Breast epithelium (tissue), 4 donors: ENCODE measurements around the gene SOX8. TPM values are rescaled to one million over a fixed set of nuclear protein-coding genes. Genes with fewer than 3 reads are reported as not detected.
A peak's percentile ranks its signal among the peaks of the same experiment; 100 is the strongest.

Source experiments
- DNase-seq, 2 donors: peaks; one replicate each; pipeline ENCODE4 v3.0.0-alpha.2; 2019; ENCODE audit warnings: low spot score in 2 of 2
- H3K27ac ChIP-seq, 2 donors: fragments of 200-600 bp; sonication (generic) in 1 of 2; one replicate each; pipeline ENCODE4 v1.5.1; 2016 to 2019; ENCODE audit warnings: mild to moderate bottlenecking in 1 of 2
- H3K27me3 ChIP-seq, 2 donors: fragments of 200-600 bp; sonication (generic) in 1 of 2; one replicate each; pipeline versions ENCODE4 v1.5.1 to v1.6.0; 2017 to 2019; ENCODE audit warnings: control low read depth in 1 of 2, mild to moderate bottlenecking in 1 of 2
- H3K36me3 ChIP-seq: fragments of 200-600 bp; one replicate; pipeline ENCODE4 v1.5.1; 2019
- H3K4me1 ChIP-seq, 2 donors: fragments of 200-600 bp; sonication (generic); one replicate each; pipeline ENCODE4 v1.5.1; 2016 to 2019; ENCODE audit warnings: control low read depth in 1 of 2
- H3K4me3 ChIP-seq, 3 donors: fragments of 200-600 bp; sonication (generic); 1 replicate in 2 of 3; 2 replicates in 1 of 3; pipeline ENCODE4 v1.5.1; 2016 to 2019; ENCODE audit warnings: mild to moderate bottlenecking in 3 of 3, moderate library complexity in 2 of 3
- H3K9me3 ChIP-seq, 2 donors: fragments of 200-600 bp; sonication (generic) in 1 of 2; one replicate each; pipeline ENCODE4 v1.5.1; 2016 to 2019; ENCODE audit warnings: control low read depth in 1 of 2
- CTCF ChIP-seq, 3 donors: fragments of 450-650 bp; IDR thresholded peaks; one replicate each; pipeline ENCODE4 v1.5.1; 2016 to 2017; ENCODE audit warnings: antibody characterized with exemption in 3 of 3, mild to moderate bottlenecking in 3 of 3, moderate library complexity in 3 of 3
- POLR2A ChIP-seq: fragments of 450-650 bp; IDR thresholded peaks from one replicate; pipeline ENCODE4 v1.6.1; 2016; ENCODE audit warnings: antibody characterized with exemption, mild to moderate bottlenecking, moderate library complexity
- POLR2AphosphoS5 ChIP-seq, 3 donors: sonication (generic); formaldehyde crosslinking; IDR thresholded peaks; one replicate each; pipeline ENCODE4 v1.6.1; 2017; ENCODE audit warnings: antibody characterized with exemption in 3 of 3
- intact Hi-C: fragments of 100-400 bp; cut with DNase I; formaldehyde crosslinking; loops from one replicate; pipeline ENCODE4 v1.15.1; 2023; ENCODE audit warnings: low total_unique reads
- total RNA-seq, 3 donors: library from RNA; depleted of rRNA; stranded (reverse); fragments of >200 nt; gene quantifications; one replicate each; pipeline ENCODE4 v1.1.0, GENCODE V29; 2016

SOX8 gene
- total RNA-seq, 3 donors from 2014 or later: 0.32 to 6.6 (median 1.3) TPM

GRCh38 chr16:967077-967541 lies 14.5 kb upstream of the SOX8 start:
- TF ChIP-seq POLR2AphosphoS5 (IDR thresholded peaks at IDR 0.05): no peak
- no peak for TF ChIP-seq CTCF (IDR thresholded peaks at IDR 0.05)
- TF ChIP-seq POLR2A: no peak
- intact Hi-C loops: no loop called here

DNA sequence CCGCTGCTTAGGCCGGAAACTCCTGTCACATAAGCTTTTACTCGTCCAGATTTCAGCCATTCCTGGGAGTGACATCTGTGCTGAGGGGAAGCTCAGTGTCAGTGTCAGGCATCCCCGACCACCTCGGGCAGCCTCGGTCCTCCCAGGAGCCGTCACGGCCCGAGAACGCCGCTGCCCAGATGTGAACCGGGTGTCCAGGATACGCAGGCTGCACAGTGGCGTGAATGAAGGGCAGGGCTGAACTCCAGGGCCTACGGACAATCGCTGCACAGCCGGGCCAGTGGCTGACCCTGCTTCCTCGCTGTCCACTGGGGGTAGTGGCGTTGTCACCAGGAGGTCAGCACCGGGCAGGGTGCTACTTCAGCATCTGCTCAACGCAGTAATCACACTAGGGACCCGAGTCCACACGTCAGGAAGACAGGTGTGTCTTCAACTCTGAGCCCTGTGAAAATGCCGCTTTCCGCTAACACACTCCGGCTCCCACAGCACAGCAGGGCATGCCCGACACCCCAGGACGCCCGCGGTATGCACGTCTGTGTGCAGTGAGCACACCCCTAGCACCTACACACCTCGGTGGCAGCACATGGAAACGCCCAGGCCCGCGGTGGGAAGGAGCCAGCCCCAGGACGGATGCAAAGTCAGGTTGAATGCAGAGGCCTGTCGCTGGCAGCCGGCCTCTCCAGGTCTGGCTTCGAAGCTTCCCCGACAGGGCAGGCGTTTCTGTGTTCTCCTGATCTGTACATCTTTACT lies 13.8 kb upstream of the SOX8 start:
- Histone ChIP-seq H3K27ac (no peak overlapping the region), H3K4me1 (peaks cover 5 to 8% of the 10 kb centered on the region in 2 donors), H3K4me3 (no peak overlapping the region), H3K36me3 (no peaks in the 10 kb centered on the region), H3K9me3 (no peaks in the 10 kb centered on the region), H3K27me3 (no peaks in the 10 kb centered on the region)
- TF ChIP-seq POLR2AphosphoS5 (IDR thresholded peaks at IDR 0.05) (no peak), CTCF (IDR thresholded peaks at IDR 0.05) (no peak), POLR2A (no peak)
- intact Hi-C loops: no loop called here
- DNase-seq: no peak

More at GRCh38 chr16:967077-967541, 14.5 kb upstream of the SOX8 start:
- Histone ChIP-seq H3K36me3 (no peaks in the 10 kb centered on the region), H3K4me1 (peaks cover 5 to 8% of the 10 kb centered on the region in 2 donors), H3K27me3 (no peaks in the 10 kb centered on the region), H3K9me3 (no peaks in the 10 kb centered on the region), H3K27ac (no peak overlapping the region), H3K4me3 (no peak overlapping the region)
- DNase-seq: no peak

- Histone ChIP-seq H3K4me3 (no peak overlapping the region), H3K27ac (no peak overlapping the region), H3K27me3 (no peaks in the 10 kb centered on the region), H3K9me3 (no peaks in the 10 kb centered on the region), H3K36me3 (no peaks in the 10 kb centered on the region), H3K4me1 (peaks cover 5 to 8% of the 10 kb centered on the region in 2 donors)
- intact Hi-C loops: no loop called here
- TF ChIP-seq POLR2AphosphoS5 (IDR thresholded peaks at IDR 0.05): no peak
- no peak for TF ChIP-seq CTCF (IDR thresholded peaks at IDR 0.05)
- no peak for TF ChIP-seq POLR2A
- DNase-seq: no peak
These were observed 12.9 kb upstream of the SOX8 start for GRCh38 chr16:968620-969019.

- peaks cover 5 to 8% of the 10 kb centered on the region in 2 donors for H3K4me1 ChIP-seq
- peak overlapping the region; percentile 80 to 87 for H3K27ac ChIP-seq
- peak overlapping the region; percentile 72 to 83 (median 82) for H3K4me3 ChIP-seq
- H3K36me3 ChIP-seq: no peaks in the 10 kb centered on the region
- no peak for TF ChIP-seq CTCF (IDR thresholded peaks at IDR 0.05)
- no peak for TF ChIP-seq POLR2A
- TF ChIP-seq POLR2AphosphoS5 (IDR thresholded peaks at IDR 0.05): no peak
- intact Hi-C loops: no loop called here
- DNase-seq: no peak
- no peaks in the 10 kb centered on the region for H3K9me3 ChIP-seq
- H3K27me3 ChIP-seq: no peaks in the 10 kb centered on the region
These were observed 11.8 kb upstream of the SOX8 start for GRCh38 chr16:969508-970385.

DNA sequence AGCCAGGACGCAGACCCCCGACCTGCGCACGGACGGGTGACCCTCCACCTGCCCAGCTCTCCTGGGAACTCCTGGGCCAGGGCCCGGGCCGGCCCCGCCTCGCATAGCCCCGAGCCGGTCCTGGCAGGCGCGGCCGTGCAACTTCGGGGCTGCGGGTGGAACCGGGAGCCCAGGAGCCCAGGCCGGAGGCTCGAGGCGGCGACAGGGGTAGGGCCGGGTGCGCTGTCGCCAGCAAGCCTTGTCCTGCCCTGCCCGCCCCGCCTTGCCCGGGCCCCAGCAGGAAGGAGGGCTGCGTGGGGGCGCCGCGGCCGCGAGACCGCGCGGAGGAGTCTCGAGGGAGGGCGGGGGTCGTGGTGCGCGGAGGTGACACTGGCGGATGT lies 11.2 kb upstream of the SOX8 start:
- H3K36me3 ChIP-seq: no peaks in the 10 kb centered on the region
- H3K9me3 ChIP-seq: no peaks in the 10 kb centered on the region
- DNase-seq: no peak
- H3K27ac ChIP-seq: peak overlapping the region; percentile 80 to 87
- peak overlapping the region; percentile 72 to 83 (median 82) for H3K4me3 ChIP-seq
- H3K27me3 ChIP-seq: no peaks in the 10 kb centered on the region
- peak in 1 of 3 donors; percentile 32 for TF ChIP-seq POLR2AphosphoS5 (IDR thresholded peaks at IDR 0.05)
- no peak for TF ChIP-seq CTCF (IDR thresholded peaks at IDR 0.05)
- peaks cover 5 to 8% of the 10 kb centered on the region in 2 donors for H3K4me1 ChIP-seq
- intact Hi-C loops: no loop called here
